Spinal cord (tissue), 10 donors: ENCODE measurements around the gene KIAA0232. TPM values are rescaled to one million over a fixed set of nuclear protein-coding genes. Genes with fewer than 3 reads are reported as not detected.
"Not testable (repeated sequence)": the region's sequence is repeated elsewhere in the genome, so short reads cannot be mapped to it uniquely, and the experiment has no call there.

Experiments used
- DNase-seq, 6 donors: peaks; one replicate each; pipeline versions ENCODE4 v3.0.0 to v3.0.0-alpha.2; 2013 to 2015; ENCODE audit warnings: low spot score in 6 of 6, low read depth in 4 of 6
- H3K27ac ChIP-seq: one replicate; pipeline ENCODE4 v1.5.1; 2013; ENCODE audit warnings: low read depth, low read length, control low read depth
- H3K27me3 ChIP-seq: one replicate; pipeline ENCODE4 v1.6.1; 2013; ENCODE audit warnings: low read length; ENCODE audit not compliant: control insufficient read depth, insufficient read depth
- H3K36me3 ChIP-seq: one replicate; pipeline ENCODE4 v1.6.1; 2013; ENCODE audit warnings: low read length; ENCODE audit not compliant: control insufficient read depth, insufficient read depth
- H3K4me1 ChIP-seq: one replicate; pipeline ENCODE4 v1.6.1; 2013; ENCODE audit warnings: low read length; ENCODE audit not compliant: control insufficient read depth, insufficient read depth
- H3K4me3 ChIP-seq: one replicate; pipeline ENCODE4 v1.5.1; 2013; ENCODE audit warnings: low read depth, low read length, control low read depth
- H3K9me3 ChIP-seq: one replicate; pipeline ENCODE4 v1.6.1; 2013; ENCODE audit warnings: low read length; ENCODE audit not compliant: control insufficient read depth, insufficient read depth
- WGBS: methylation state at CpG from one replicate; pipeline ENCODE4 v1.1.5; 2013; ENCODE audit warnings: missing lambda C conversion rate; ENCODE audit not compliant: insufficient coverage; 5-methylcytosine and 5-hydroxymethylcytosine counted together
- polyA plus RNA-seq, 2 donors: library from polyadenylated mRNA; unstranded; fragments of 120-200 nt; gene quantifications; one replicate each; pipeline ENCODE4 v1.2.1, GENCODE V29; 2013; ENCODE audit not compliant: insufficient read length in 2 of 2
- total RNA-seq, 2 donors: library from RNA; depleted of rRNA in 1 of 2; stranded (reverse); fragments of 120-200 nt in 1 of 2; fragments of >200 nt in 1 of 2; gene quantifications; one replicate each; pipeline versions ENCODE4 v1.2.3 to v1.2.4, GENCODE V29; 2013 to 2014
- donor health status: healthy.

The KIAA0232 gene
- total and polyA plus RNA-seq, 4 donors: 34.8 to 59.9 (median 45.7) TPM

DNA sequence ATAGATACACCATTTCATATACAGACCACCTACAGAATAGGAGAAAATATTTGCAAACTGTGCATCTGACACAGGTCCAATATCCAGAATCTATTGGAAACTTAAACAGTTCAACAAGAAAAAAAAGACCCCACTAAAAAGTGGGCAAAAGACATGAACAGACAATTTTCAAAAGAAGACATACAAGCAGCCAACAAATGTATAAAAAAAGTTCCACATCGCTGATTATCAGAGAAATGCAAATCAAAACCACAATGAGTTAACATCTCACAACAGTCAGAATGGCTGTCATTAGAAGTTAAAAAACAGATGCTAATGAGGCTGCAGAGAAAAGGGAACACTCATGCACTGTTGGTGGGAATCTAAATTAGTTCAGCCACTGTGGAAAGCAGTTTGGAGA is 36.8 kb downstream of the KIAA0232 start:
- WGBS: no CpG with 5 or more reads among the region's 1 CpG
- Histone ChIP-seq H3K27me3 (no peaks in the 10 kb centered on the region), H3K27ac (no peak overlapping the region), H3K9me3 (peaks cover 14% of the 10 kb centered on the region), H3K4me3 (no peak overlapping the region), H3K4me1 (no peaks in the 10 kb centered on the region), H3K36me3 (no peaks in the 10 kb centered on the region)
- DNase-seq: no peak

- Histone ChIP-seq H3K4me3 (no peak overlapping the region), H3K27ac (no peak overlapping the region), H3K36me3 (peaks cover 5% of the 10 kb centered on the region), H3K9me3 (peaks cover 14% of the 10 kb centered on the region), H3K27me3 (no peaks in the 10 kb centered on the region), H3K4me1 (no peaks in the 10 kb centered on the region)
- WGBS: no CpG with 5 or more reads among the region's 1 CpG
- DNase-seq: no peak
These were observed 38.2 kb downstream of the KIAA0232 start for GRCh38 chr4:6820695-6821094.

DNA sequence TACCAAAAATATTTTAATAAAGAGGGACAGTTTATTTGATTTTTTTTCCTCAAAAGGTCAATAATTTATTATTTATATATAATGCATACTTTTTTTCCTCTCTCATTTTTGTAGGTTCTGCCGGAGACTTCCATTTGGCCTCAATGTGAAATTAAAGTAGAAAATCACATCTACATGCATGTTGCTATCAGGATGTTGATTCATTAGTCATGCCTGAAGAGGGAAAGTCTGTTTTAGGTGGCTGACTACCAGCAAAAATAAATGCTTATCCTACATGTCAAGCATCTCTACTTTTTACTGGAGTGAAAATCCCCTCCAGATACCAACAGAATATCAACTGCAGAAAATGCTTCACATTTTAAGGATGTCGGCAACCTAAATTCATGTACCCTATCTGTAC is 41.5 kb downstream of the KIAA0232 start:
- Histone ChIP-seq H3K4me3 (no peak overlapping the region), H3K9me3 (peaks cover 7% of the 10 kb centered on the region), H3K27me3 (no peaks in the 10 kb centered on the region), H3K27ac (no peak overlapping the region), H3K4me1 (no peaks in the 10 kb centered on the region), H3K36me3 (peaks cover 9% of the 10 kb centered on the region)
- no CpG with 5 or more reads among the region's 2 CpGs for WGBS
- no peak for DNase-seq

DNA sequence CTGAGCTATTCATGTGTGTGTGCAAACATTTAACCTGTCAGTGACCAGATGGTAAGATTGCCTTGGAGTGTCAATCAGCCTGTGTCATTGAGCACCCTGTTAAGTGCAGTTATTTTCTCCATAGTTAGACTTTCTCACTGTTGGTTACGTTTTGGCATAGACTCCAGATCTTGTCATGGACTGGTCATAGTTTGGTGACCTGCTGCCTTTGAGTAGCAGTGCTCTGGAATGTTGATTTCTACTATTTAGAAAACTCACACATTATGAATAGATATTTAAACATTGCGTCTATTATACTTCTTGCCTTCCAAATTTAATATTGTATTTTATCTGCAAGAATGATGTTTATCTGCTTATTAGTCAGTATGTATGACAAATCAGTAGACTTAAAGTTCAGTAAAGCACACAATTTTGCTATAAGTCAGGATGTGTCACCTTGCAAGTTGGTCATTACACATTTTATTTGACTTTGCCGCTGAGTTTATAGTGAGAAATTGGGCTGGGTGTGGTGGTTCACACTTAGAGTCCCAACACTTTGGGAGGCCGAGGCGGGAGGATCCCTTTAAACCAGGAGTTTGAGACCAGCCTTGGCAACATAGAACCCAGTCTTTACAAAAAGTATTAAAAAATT is 42.4 kb downstream of the KIAA0232 start:
- no peak for DNase-seq
- Histone ChIP-seq H3K9me3 (peaks cover 5% of the 10 kb centered on the region), H3K4me1 (no peaks in the 10 kb centered on the region), H3K27ac (no peak overlapping the region), H3K27me3 (no peaks in the 10 kb centered on the region), H3K4me3 (no peak overlapping the region), H3K36me3 (peaks cover 9% of the 10 kb centered on the region)
- WGBS: 93% methylated on average over 3 of the region's 5 CpGs

- no peak overlapping the region for H3K4me3 ChIP-seq
- H3K36me3 ChIP-seq: peaks cover 13% of the 10 kb centered on the region
- DNase-seq: no peak
These were observed 42.9 kb downstream of the KIAA0232 start for GRCh38 chr4:6825403-6825802.

DNA sequence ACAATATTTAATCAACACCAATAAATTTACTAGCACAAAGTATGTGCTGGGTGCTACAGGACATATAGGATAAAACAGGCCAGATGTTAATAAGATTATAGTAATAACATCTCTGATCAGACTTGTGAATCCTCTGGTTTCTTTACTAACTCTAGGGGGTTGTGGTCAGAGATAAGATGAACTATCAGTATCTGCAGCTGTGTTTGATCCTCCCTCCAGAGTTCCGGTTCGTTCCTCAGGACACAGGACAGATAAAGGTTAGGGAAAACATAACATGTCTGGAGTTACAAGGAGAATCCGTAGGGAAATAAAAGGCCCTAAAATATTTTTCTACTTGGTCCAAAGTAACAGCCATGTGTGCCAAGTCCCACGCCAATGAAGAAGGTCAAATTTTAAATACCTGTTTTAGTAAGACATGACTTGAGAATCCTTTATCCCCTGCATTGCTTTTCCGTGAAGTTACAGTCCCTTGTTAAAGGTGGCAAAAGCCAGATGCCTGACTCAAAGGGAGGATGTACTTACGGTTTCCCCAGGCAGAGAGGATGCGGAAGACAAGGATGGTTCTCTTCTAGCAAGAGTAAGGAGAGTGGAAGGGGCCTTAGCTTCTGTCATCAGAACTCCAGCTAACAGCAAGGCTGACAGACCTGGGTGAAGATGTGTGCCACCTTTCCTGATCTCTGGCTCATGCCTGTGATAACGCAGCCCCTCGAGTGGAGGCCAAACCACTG is 44.4 kb downstream of the KIAA0232 start:
- peaks cover 21% of the 10 kb centered on the region for H3K36me3 ChIP-seq
- no peaks in the 10 kb centered on the region for H3K4me1 ChIP-seq
- DNase-seq: no peak
- H3K27ac ChIP-seq: no peak overlapping the region
- no peak overlapping the region for H3K4me3 ChIP-seq
- WGBS: 98% methylated on average over 4 of the region's 9 CpGs
- H3K9me3 ChIP-seq: no peaks in the 10 kb centered on the region
- H3K27me3 ChIP-seq: no peaks in the 10 kb centered on the region

More at GRCh38 chr4:6825403-6825802, 42.9 kb downstream of the KIAA0232 start:
- Histone ChIP-seq H3K9me3 (peaks cover 5% of the 10 kb centered on the region), H3K4me1 (no peaks in the 10 kb centered on the region), H3K27ac (no peak overlapping the region), H3K27me3 (no peaks in the 10 kb centered on the region)
- 72% methylated on average over 3 of the region's 6 CpGs for WGBS

DNA sequence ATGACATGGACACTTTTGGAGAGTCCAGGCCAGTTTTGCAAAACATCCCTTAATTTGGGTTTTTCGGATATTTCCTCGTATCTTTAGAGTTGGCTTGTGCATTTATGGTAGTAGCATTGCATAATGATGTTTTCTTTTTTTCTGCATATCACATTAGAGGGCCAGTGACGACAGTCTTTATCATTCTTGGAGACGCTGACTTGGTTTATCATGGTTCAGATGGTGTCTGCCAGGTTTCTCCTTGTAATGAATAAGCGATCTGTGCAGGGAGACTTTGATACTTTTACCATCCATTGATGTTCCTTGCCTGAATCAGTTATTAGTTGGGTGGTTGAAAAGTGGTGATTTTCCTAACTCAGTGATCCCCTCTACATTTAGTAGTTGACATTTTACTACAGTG is 46.6 kb downstream of the KIAA0232 start:
- no peak overlapping the region for H3K27ac ChIP-seq
- WGBS: 80% methylated on average over 1 of the region's 5 CpGs
- peaks cover 21% of the 10 kb centered on the region for H3K36me3 ChIP-seq
- H3K9me3 ChIP-seq: no peaks in the 10 kb centered on the region
- H3K27me3 ChIP-seq: no peaks in the 10 kb centered on the region
- no peak for DNase-seq
- H3K4me3 ChIP-seq: no peak overlapping the region
- no peaks in the 10 kb centered on the region for H3K4me1 ChIP-seq

DNA sequence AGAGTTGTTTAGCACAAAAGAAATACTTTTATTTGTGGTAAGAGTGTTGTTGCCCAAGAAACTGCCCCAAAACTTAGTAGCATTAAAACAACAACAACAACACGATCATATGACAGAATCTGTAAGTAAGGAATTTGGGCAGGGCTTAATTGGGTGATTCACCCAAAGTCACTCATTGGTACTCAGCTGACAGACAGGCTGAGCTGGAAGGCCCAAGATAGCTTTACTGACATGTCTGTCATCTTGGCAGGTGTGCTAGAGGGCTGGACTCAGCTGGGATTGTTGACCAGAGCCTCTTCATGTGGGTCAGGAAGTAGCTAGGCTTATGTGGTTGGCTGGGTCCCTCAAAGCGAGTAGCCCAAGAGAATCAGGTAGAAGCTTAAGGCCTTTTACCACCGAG is 52.3 kb downstream of the KIAA0232 start:
- DNase-seq: no peak
- no peak overlapping the region for H3K4me3 ChIP-seq
- H3K4me1 ChIP-seq: no peaks in the 10 kb centered on the region
- no peaks in the 10 kb centered on the region for H3K27me3 ChIP-seq
- no peak overlapping the region for H3K27ac ChIP-seq
- H3K36me3 ChIP-seq: peaks cover 21% of the 10 kb centered on the region
- 89% methylated on average over 2 of the region's 3 CpGs for WGBS
- H3K9me3 ChIP-seq: no peaks in the 10 kb centered on the region

GRCh38 chr4:6835616-6836015 is 53.1 kb downstream of the KIAA0232 start:
- H3K27me3 ChIP-seq, H3K9me3 ChIP-seq, H3K4me3 ChIP-seq, H3K4me1 ChIP-seq, DNase-seq, H3K27ac ChIP-seq: not testable (repeated sequence)
- H3K36me3 ChIP-seq: peaks cover 17% of the 10 kb centered on the region
- no CpG with 5 or more reads among the region's 4 CpGs for WGBS

DNA sequence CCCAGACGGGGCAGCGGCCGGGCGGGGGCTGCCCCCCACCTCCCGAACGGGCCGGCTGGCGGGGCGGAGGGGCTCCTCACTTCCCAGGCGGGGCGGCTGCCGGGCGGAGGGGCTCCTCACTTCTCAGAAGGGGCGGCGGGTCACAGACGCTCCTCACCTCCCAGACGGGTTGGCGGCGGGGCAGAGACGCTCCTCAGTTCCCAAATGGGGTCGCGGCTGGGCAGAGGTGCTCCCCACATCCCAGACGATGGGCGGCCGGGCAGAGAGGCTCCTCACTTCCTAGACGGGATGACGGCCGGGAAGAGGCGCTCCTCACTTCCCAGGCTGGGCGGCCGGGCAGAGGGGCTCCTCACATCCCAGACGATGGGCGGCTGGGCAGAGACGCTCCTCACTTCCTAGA is 54.6 kb downstream of the KIAA0232 start:
- H3K9me3 ChIP-seq, H3K4me1 ChIP-seq, DNase-seq, H3K27ac ChIP-seq, H3K4me3 ChIP-seq, H3K36me3 ChIP-seq, H3K27me3 ChIP-seq: not testable (repeated sequence)
- WGBS: 97% methylated on average over 32 of the region's 34 CpGs
